DMS114 treated with DMSO at 0.1 percent for 48 hours (cell line): ENCODE measurements around the gene ACTL6A.
"Not testable (repeated sequence)": the region's sequence is repeated elsewhere in the genome, so short reads cannot be mapped to it uniquely, and the experiment has no call there.

Experiments
- DNase-seq: peaks from one replicate; lab custom pipeline; 2025; ENCODE audit not compliant: unreplicated experiment; lab: John Stamatoyannopoulos, UW

ACTL6A gene

DNA sequence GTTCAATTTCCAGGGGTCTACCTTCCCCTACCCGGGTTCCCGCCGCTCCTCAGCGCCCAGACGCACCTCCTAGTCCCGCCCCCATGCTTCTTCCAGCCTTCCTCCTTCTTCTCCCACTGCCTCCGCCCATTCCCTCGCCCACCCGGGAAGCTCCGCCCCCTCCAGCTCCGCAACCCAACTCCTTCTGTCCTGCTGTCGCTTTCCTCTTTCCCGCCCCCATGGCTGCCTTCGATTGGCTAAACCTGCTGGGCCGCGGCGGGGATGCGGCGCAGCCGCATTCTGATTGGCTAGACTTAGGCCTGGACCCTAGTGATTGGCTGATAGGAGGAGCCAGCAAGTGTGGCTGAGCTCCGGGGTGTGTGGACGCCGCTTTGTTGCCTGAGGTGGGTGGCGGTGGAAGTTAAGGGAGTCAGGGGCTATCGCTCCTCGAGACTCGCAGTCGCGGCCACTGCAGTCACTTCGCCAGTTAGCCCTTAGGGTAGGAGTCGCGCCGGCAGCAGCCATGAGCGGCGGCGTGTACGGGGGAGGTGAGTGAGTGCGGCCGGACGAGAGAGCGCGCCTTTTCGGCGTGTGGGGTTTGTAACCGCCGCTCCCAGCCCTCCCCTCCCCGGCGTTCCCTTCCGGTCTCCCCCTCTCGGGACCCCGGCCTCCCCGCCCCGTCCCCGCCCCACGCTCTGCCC, at the start of gene ACTL6A:
Gene ACTL6A, plus strand, starts transcription at position 336 of the 680 bp plus-strand sequence. Its CDS starts 167 bp downstream, at position 503.
- peak; percentile 99 for DNase-seq

GRCh38 chr3:179513862-179514261, 48.9 kb upstream of the ACTL6A start:
- no peak for DNase-seq

- DNase-seq, result not testable (repeated sequence)
These were observed 46.1 kb upstream of the ACTL6A start for GRCh38 chr3:179516461-179517251.

- no peak for DNase-seq
These were observed 36.2 kb upstream of the ACTL6A start for GRCh38 chr3:179526482-179526881.

- no peak for DNase-seq
These were observed 35.7 kb upstream of the ACTL6A start for GRCh38 chr3:179526989-179527391.

DNA sequence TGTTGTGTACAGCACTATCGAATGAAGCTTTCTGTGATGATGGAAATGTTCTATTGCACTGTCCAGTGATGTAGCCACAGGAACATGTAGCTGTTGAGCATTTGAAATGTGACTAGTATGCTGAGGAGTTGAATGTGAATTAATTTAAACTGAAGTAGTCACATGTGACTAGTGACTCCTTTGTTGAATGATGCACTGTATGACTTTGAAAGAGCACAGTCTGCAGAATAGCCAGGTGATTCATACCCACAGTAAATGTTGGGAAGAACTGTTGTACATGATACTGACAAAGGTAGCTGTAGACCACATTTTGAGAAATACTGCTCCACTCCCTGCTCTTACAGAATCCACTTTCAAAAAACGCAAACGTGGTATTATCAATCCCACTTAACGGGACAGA, 34.0 kb upstream of the ACTL6A start:
- no peak for DNase-seq

- DNase-seq, result no peak
These were observed 31.1 kb upstream of the ACTL6A start for GRCh38 chr3:179531576-179531975.

GRCh38 chr3:179533274-179533673, 29.5 kb upstream of the ACTL6A start:
- no peak for DNase-seq

GRCh38 chr3:179536256-179536655, 26.5 kb upstream of the ACTL6A start:
- DNase-seq, result no peak

DNA sequence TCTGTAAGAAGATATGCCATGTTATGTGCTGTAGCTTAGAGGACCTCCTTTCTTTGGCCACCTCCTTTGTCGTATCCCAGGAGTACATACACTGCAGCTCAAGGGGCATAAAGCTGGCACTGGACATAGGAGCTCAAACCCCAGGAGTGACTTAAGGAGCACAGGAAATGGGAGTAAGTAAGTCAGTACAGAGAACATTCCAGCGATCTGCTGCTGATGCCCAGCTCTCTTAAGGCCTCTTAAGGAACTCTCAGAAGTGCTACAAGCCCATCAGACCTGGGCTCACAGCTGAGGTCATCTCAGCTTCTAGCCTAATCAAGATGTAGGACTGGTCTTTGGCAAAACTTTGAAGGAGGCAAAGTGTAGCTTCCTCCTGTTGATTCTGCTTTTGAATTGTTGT, 21.6 kb upstream of the ACTL6A start:
- DNase-seq, result no peak

GRCh38 chr3:179541596-179541995, 21.1 kb upstream of the ACTL6A start:
- DNase-seq, result no peak

GRCh38 chr3:179542375-179542774, 20.4 kb upstream of the ACTL6A start:
- no peak for DNase-seq

- no peak for DNase-seq
These were observed 17.6 kb upstream of the ACTL6A start for GRCh38 chr3:179544981-179545645.

DNA sequence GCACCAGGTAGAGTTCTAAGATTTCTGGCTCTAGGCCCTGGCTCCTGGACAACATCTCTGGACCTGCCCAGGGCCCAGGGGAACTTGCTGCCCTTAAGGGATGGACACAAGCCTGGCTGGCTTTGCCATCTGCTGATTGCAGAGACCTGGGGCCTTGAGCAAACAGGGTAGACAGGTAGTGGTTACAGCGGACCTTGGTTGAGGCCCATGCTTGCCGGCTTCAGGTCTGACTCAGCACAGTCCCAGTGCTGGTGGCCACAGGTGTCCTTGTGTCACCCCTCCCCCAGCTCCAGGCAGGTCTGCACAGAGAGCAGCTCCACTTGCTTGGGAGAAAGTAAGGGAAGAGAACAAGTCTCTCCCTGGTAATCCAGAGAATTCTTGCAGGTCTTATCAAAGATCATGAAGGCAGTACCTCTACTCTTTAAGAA, 15.9 kb upstream of the ACTL6A start:
- no peak for DNase-seq

- DNase-seq, result no peak
These were observed 11.2 kb upstream of the ACTL6A start for GRCh38 chr3:179551349-179552105.

GRCh38 chr3:179558742-179559364, 3.9 kb upstream of the ACTL6A start:
- peak; percentile 55 for DNase-seq

GRCh38 chr3:179560791-179561190, 1.9 kb upstream of the ACTL6A start:
- no peak for DNase-seq

DNA sequence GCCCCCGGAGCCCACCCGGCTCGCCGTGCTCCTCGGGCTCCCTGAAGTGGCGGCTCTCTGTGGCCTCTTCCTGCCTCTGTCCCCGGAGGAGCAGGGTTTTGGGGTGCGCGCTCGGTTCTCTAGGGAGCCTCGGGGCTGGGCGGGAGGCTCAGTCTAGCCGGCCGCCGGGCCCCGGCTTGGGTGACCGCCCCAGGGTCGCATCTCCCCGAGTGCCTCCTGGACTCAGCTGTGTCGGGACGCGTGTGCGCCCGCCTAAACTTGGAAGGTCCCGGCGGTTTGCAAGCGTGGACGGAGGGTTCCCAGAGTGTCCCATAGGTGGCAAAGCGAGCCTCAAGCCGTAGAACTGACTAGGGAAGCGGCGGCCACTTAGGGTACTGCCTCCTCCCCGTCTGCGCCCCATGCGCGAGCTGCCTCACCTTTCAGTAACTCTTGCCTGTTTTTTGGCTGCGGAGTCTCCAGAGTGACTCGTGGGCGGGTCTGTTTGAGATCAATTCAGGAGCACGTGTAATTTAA, 601 bp downstream of the ACTL6A start:
- DNase-seq, result peak; percentile 27

DNA sequence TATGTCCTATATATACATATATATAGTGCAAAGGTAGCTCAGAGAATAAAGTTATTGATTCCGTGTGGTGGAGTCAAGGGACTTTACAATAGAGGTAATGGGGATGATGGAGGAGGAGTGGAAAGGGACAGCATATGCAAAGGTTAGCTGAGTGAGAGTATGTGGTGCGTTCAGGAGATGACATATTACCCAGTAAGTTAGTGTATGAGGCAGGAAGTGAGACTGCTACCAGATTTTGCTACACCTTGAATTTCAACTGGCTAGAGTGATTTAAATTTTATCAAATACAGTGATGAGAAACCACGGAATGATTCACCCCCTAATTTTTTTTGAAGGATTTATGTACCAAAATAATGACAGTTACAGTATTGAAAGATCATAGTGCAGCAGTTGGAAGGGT, 2.8 kb downstream of the ACTL6A start:
- DNase-seq, result no peak

- DNase-seq, result no peak
These were observed 18.3 kb downstream of the ACTL6A start for GRCh38 chr3:179580992-179581391.
